H54 (cell line): ENCODE measurements around the gene OXCT2.
"Not testable (repeated sequence)": the region's sequence is repeated elsewhere in the genome, so short reads cannot be mapped to it uniquely, and the experiment has no call there.

Experiments used
- DNase-seq: peaks from one replicate; pipeline ENCODE4 v3.0.0; 2011; ENCODE audit warnings: low spot score, mixed read lengths; ENCODE audit not compliant: insufficient read length
- FAIRE-seq: peaks from 3 replicates; lab custom pipeline; 2011; peaks lifted over from hg19 to GRCh38; lab: Jason Lieb, UNC
- POLR2A ChIP-seq: IDR thresholded peaks from 2 replicates; pipeline ENCODE4 v1.6.1; 2011; ENCODE audit warnings: low read depth, mild to moderate bottlenecking, low read length

Gene OXCT2

DNA sequence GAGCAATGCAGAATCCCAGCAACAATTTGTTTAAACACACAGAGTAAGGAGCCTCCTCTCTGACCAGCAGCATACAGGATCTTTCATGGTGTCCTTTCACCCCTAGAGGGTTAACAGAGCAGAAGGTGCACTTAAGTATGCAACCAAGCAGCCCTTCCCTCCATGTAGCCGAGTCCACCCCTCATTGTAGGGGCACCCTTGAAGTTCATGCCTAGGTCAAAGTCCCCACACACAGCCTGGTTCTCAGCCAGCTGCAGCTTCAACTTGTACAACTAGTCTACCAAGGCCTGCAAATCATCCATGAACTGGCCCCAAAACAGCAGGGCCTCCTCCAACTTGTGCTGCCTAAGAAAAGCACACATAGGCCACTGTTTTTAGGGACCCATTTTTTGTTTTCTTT lies 24.5 kb upstream of the OXCT2 start:
- no peak for DNase-seq
- no peak for FAIRE-seq
- no peak for TF ChIP-seq POLR2A

DNA sequence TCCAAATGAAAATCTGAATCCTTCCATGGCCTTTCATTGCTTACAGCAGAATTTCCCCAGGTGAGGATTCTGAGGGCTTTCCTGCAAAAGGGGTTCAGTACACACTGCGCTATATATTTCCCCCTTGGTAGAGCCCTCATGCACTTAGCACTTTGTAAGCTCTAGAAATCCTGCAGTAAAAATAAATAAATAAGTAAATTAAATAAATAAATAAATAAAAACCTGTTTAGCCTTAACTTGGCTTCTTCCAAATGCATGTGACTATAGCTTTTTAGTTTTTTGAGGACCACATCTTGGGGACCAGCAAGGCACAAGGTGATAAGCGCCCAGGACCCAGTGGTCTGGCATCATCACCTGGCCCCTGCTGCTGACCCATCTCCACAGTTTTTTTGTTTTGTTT lies 20.7 kb upstream of the OXCT2 start:
- no peak for FAIRE-seq
- TF ChIP-seq POLR2A = no peak
- DNase-seq = no peak

DNA sequence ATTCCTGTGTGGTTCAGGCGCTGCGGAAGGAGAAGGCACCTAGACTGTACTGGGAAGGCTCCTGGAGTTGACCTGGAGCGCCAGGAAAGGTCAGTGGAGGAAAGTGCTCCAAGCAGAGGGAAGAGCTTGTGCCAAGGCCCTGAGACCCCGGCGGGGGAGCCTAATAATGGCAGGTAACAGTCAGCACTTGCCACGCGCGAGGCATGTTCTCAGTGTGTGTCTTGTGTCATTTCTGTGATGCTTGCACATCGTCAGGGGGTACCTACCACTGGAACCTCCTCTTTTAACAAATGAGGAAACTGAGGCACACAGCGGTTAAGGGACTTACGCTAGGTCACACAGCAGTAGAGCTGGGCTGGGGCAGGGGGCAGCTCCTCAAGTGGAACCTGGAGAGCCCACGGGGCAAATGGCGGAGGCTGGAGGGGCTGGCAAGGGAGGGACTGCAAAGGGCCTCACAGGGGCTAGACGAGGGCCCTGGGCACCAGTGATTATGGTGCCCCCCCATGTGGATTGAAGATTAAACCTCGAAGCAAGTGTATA lies 18.5 kb upstream of the OXCT2 start:
- DNase-seq (no peak), FAIRE-seq (no peak)
- TF ChIP-seq POLR2A = no peak

DNA sequence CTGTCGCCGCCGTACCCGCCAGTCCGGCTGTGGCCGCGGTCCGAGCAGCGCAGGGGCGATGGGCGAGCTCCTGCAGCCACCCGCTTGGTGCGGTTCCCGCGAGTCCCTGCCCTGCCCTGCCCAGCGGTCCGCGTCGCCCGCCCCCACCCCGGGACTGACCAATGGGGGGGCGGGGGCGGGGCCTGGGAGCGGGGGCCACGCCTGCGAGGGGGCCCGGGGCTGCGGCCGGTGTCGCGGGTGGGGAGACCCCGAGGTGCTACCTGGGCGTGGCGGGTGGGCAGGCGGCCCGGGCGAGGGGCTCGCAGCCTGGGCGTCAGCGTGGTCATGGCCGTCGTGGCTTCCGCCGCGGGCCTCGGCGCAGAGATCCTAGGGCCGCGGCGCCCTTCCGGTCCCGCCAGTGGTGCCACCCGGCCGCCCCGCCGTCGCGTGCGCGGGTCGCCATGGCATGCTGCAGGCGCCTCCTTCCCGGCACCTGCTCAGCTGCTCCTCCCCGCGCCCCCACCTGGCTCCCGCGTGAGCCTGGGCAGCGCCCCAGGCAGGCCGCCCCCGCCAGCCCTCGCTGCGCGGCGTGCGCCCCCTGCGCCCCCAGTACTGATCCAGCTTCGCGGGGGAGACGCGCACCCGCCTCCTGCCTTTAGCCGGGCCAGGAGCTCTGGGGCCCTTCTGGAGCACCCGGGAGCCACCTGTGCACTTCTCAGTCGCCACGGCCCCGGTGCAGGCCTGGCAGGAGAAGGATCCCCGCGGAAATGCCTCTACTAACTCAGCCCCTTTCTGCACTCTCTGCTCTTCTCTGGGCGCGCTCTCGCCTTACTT lies 17.8 kb upstream of the OXCT2 start, which contains the start of gene BMP8B:
Gene BMP8B (minus strand): TSS at position 108 of the 813 bp plus-strand sequence. CDS start 380 bp downstream, outside the sequence.
- TF ChIP-seq POLR2A = no peak
- DNase-seq (no peak), FAIRE-seq (no peak)

DNA sequence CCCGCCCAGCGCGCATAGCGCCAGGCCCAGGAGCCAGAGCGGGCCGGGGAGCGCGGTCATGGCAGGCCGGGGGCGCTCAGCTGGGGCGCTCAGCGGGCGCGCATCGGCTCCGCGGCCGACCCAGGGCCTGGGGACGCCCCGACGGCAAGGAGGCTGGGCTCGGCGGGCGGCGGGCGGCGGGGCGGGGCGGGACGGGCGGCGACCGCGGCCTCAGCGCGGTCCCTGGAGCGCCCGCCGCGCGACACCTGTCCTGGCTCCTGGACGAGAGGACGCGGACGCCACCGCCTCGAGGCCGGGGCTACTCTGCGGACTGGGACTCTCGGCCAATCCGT lies 17.2 kb upstream of the OXCT2 start:
- FAIRE-seq (no peak), DNase-seq (no peak)
- no peak for TF ChIP-seq POLR2A

DNA sequence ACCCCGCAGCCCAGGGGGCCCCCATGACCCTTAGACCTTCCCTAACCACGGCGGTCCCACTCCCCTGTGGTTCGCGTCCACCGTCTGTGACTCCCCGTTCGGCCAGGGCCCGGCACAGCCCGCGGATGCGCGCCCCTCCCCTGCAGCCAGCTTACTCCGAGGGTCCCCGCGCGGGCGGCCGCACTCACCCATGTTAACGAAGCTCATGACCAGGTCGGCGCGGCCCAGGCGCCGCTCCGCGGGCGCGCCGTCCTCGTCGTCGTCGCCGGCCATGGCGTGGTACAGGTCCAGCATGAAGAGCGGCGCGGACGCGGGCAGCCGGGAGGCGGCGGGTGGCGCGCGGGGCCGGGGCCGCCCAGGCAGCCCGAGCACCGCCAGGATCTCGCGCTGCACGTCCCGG lies 16.8 kb upstream of the OXCT2 start:
- FAIRE-seq, DNase-seq: not testable (repeated sequence)

DNA sequence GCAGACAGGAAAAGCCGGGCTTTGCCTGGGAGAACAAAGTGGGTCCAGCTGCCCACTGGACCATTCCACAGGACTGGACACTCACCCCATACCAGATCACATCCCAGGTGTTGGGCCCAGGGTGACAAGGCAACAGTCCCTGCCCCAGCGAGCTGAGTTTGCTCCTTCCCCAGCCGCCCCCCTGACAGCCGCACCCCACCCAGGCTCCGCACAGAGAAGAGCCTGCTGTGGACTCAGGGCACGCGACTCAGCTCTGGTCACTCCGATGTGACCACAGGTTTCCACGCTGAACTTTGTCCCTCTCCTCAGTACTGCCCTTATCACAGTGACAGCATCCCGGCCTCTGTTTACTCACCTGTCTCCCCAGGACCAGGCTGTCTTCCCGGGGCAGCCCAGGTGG lies 16.3 kb upstream of the OXCT2 start:
- no peak for TF ChIP-seq POLR2A
- FAIRE-seq = no peak
- DNase-seq = no peak

DNA sequence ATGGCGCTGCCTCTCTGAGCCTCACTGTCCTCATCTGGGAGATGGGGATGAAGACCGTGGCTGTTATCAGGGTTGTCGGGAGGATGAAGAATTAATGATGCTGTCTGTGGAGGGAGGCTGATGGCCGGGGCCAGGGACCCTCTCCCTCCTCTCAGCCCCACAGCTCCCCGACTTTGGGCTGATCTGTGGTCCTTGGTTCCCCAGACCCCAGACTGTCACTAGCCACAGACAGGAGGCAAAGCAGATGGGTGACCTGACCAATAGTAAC lies 15.9 kb upstream of the OXCT2 start:
- not testable (repeated sequence) for DNase-seq, FAIRE-seq

DNA sequence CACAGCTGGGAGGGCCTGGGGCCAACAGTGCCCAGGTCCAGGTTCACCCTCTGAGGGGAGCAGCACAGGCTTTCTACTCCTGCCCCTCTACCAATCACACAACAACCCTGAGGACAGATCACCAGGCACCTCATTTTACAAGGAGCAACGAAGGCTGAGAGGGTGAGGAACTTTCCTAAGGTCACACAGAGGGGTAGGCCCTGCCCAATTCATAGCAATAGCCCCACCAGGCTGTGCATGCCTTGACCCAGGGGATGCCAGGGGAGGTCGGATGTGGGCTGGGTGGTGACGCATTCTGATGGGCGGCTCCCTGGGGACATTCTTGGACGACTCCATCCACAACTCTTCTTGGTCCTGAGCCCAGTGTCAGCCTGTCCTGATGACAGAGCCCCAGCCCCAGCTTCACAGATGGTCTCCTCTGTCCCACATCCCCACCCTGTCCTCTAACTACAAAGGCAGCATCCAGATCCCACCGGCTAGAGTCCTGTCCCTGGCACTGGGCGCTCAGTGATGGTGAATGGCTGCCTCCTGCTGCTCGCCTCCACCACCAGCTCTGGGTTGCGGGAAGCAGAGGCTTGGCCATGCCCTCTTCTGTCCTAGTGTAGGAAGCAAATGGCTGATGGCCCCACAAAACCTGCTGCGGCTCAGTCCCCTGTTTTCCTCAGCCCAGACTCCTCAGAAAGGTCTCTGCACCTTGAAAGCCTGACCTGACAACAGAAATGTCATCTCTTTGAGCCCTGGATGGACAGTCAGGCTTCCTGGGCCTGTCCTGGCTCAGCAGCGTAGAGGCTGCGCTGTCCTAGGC lies 15.4 kb upstream of the OXCT2 start:
- not testable (repeated sequence) for DNase-seq

DNA sequence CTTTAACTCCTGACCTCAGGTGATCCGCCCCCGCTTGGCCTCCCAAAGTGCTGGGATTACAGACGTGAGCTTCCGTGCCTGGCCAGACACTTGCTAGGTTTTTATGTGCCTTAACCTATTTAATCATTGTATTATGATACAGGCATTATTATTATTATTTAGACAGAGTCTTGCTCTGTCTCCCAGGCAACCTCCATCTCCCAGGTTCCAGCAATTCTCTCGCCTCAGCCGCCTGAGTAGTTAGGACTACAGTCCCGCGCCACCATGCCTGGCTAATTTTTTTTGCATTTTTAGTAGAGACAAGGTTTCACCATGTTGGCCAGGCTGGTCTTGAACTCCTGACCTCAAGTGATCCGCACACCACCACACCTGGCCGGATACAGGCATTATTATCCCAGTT lies 11.5 kb upstream of the OXCT2 start:
- not testable (repeated sequence) for DNase-seq, FAIRE-seq

More for the DNA sequence above, 15.4 kb upstream of the OXCT2 start:
- not testable (repeated sequence) for FAIRE-seq

DNA sequence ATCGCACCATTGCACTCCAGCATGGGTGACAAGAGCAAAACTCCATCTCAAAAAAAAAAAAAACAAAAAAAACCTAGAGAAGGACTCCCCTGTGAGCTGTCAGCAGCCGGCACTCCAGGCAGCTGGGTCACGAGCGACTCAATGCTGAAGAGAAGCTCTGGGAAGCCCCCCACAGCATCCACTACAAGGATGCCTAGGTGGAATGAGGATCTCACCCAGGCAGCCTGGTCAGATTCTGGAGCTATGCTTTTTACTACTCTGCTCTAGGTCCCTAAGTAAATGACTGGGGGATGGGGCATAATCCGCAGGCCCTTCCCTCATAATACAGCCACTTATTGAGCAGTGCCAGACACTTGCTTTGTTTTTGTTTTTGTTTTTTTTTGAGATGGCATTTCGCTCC lies 11.0 kb upstream of the OXCT2 start:
- DNase-seq (no peak), FAIRE-seq (no peak)
- TF ChIP-seq POLR2A = no peak

DNA sequence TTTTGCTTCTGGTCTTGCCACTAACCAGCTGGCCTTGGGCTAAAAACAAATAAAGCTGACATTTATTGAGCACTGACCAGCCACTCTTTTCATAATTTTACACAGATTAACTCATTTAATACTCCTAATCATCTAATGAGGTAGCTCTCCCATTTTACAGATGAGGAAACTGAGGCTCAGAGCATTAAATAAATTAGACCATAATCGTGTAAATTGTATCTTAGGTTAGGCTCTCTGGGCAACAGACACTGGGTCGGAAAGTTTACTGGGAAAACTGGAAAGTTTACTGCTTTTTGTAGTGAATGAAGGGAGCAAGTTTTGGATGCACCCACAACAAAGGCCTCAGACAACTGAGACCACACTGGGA lies 10.2 kb upstream of the OXCT2 start:
- no peak for FAIRE-seq
- no peak for TF ChIP-seq POLR2A
- DNase-seq = no peak

DNA sequence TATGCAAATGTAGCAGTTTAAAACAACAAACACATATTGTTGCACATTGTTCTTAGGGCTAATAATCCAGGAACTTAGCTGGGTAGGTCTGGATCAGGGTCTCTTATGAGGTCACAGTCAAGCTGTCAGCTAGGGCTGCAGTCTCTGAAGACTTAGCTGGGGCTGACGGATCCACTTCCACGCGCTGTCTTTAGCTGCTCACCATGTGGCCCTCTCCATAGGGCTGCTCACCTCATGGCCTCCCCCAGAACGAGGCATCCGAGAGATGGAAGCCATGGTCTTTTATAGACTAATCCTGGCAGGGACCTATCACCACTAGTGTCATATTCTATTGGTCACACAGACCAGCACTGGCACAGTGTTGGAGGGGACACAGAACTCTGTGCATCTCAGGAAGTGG lies 8.7 kb upstream of the OXCT2 start:
- no peak for FAIRE-seq
- DNase-seq = no peak
- no peak for TF ChIP-seq POLR2A

DNA sequence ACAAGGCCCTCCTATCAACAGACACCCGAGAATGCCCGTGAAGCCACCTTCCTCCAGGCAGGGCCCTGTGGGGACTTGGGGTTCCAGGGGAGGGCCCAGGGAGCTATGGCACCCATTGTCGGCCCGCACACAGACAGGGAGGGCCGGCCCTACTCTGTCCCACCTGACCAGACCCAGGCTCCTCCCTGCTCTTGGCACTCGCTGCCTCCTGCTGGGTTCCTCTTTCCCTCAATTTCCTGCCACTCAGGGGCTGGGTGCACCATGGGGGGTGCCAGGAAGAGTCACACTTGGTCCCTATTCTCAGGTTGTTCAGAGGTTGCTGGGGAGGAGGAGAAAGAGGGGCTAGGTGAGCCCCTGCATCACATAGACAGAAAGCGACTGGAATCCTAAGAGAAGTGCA lies 8.0 kb upstream of the OXCT2 start:
- no peak for DNase-seq
- no peak for FAIRE-seq
- TF ChIP-seq POLR2A = no peak

DNA sequence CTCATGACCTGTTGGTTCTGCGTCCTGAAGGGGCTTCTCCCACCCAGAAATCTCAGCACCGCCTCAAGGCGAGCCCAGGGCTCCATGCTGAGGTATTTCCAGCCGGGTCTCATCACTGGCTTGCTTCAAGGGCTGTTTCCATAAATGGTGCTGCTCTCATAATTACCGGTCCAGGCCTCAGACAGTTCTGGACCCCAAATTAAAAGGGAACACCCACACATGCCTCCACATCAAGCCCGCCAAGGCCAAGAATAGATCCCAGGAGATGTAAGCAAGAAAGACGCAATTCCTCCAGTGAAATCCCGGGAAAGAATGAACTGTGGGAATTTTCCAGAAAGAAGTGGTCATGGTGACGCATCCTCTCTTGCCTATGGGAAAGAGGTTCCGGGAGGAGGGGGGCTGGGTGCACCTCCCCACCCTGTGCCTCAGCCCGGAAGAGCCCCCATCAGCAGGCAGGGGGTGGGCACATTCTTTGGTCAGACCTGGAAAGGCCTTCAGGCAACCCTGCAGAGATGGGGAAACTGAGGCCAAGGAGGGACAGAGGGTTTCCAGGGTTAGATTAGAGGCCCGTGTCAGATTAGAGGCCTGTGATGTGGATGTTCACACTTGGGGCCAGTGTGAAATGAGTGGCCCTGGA lies 7.4 kb upstream of the OXCT2 start:
- not testable (repeated sequence) for DNase-seq, FAIRE-seq

DNA sequence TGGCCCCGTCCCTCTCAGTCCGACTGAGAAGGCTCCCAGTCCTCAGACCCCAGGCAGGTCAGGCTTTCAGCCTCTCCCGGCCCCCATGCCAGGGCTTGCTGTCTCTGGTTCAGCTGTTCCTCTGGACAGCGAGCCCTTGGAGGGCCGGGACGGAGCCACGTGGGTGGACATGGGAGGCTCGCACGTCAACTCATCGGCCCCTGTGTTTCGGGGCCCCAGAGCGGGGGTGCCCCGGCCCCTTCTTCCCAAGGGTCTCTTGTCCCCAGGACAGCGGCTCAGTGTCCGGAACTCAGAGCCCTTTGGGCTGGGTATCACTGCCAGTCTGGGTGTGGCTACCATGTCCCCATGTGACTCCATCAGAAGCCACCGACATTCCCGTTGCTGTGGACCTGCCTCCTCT lies 6.7 kb upstream of the OXCT2 start:
- DNase-seq, FAIRE-seq: not testable (repeated sequence)
